ENCODE measurements around the gene RPL22. TPM values are rescaled to one million over a fixed set of nuclear protein-coding genes. Genes with fewer than 3 reads are reported as not detected.

RPL22 gene
- polyA plus RNA-seq, 3 donors: 62.6 to 97.2 (median 65.6) TPM

GRCh38 chr1:6200188-6200809, 904 bp upstream of the RPL22 start:
- H3K27me3 Mint-ChIP-seq (ENCODE audit: low read depth in 3 of 3): peaks cover 16 to 27% (median 23%) of the 10 kb centered on the region in 3 donors
- peak overlapping the region; percentile 97 for H2AFZ ChIP-seq (ENCODE audit: insufficient read depth, low read depth, low read length, poor library complexity, severe bottlenecking)
- H3K4me2 ChIP-seq (replicated peaks; ENCODE audit: extremely low read depth, low read length, poor library complexity, severe bottlenecking): peak overlapping the region; percentile 99
- H3K4me3 Mint-ChIP-seq: peak overlapping the region; percentile 83 to 88
- peaks cover 14 to 26% of the 10 kb centered on the region in 2 donors for H3K36me3 ChIP-seq (replicated peaks in 1 of 2; ENCODE audit: control insufficient read depth in 1 of 2, insufficient read depth in 2 of 2, low read length in 2 of 2)
- H3K27ac ChIP-seq (ENCODE audit: low read depth in 1 of 2, low read length in 2 of 2): peak overlapping the region; percentile 37 to 80
- intact Hi-C loops (cut with micrococcal nuclease): loop anchor here in 1 of 2 donors (2.0 to 10.0 kb wide), 2 partner anchors 35 to 145 kb away; partner anchors contain the start of gene ICMT
- peak overlapping the region in 5 of 7 donors; percentile 19 to 91 (median 77) for H3K27ac Mint-ChIP-seq
- H3K4me1 ChIP-seq (ENCODE audit: control insufficient read depth in 1 of 2, insufficient read depth in 2 of 2, low read length in 2 of 2): peaks cover 26 to 36% of the 10 kb centered on the region in 2 donors
- H3K27me3 ChIP-seq (ENCODE audit: control insufficient read depth in 2 of 2, insufficient read depth in 2 of 2, low read length in 2 of 2): peaks cover 4 to 7% of the 10 kb centered on the region in 2 donors
- H3K9ac ChIP-seq (ENCODE audit: insufficient read depth, low read length, poor library complexity, severe bottlenecking): peak overlapping the region; percentile 92
- TF ChIP-seq CTCF (IDR thresholded peaks at IDR 0.05): no peak
- DNase-seq: no peak
- H3K36me3 Mint-ChIP-seq: peaks cover 19 to 24% of the 10 kb centered on the region in 2 donors
- peak overlapping the region; percentile 76 to 97 (median 95) for H3K4me3 ChIP-seq (replicated peaks in 1 of 3; ENCODE audit: low read depth in 2 of 3, low read length in 3 of 3)
- H3K9me3 Mint-ChIP-seq: peaks cover 0 to 18% (median 4%) of the 10 kb centered on the region in 7 donors
- H3K4me1 Mint-ChIP-seq: peaks cover 36% of the 10 kb centered on the region
- no peaks in the 10 kb centered on the region for H3K9me3 ChIP-seq (replicated peaks in 1 of 2; ENCODE audit: control insufficient read depth in 1 of 2, insufficient read depth in 1 of 2, low read length in 2 of 2)
- H4K20me1 ChIP-seq (ENCODE audit: insufficient read depth, low read length): peaks cover 40% of the 10 kb centered on the region
- peaks cover 38% of the 10 kb centered on the region for H3K79me2 ChIP-seq (ENCODE audit: insufficient read depth, low read length)
- WGBS (ENCODE audit: insufficient coverage): 79% methylated on average over 8 of the region's 10 CpGs

- peak overlapping the region; percentile 97 for H2AFZ ChIP-seq (ENCODE audit: insufficient read depth, low read depth, low read length, poor library complexity, severe bottlenecking)
- peak overlapping the region; percentile 76 to 97 (median 95) for H3K4me3 ChIP-seq (replicated peaks in 1 of 3; ENCODE audit: low read depth in 2 of 3, low read length in 3 of 3)
- Mint-ChIP-seq H3K27ac (peak overlapping the region; percentile 19 to 81 (median 65)), H3K9me3 (peaks cover 0 to 9% (median 4%) of the 10 kb centered on the region in 7 donors), H3K4me3 (peak overlapping the region; percentile 83 to 88), H3K27me3 (ENCODE audit: low read depth in 3 of 3) (peaks cover 6 to 13% (median 8%) of the 10 kb centered on the region in 3 donors), H3K4me1 (peaks cover 27% of the 10 kb centered on the region), H3K36me3 (peaks cover 29 to 40% of the 10 kb centered on the region in 2 donors)
- peaks cover 45% of the 10 kb centered on the region for H3K79me2 ChIP-seq (ENCODE audit: insufficient read depth, low read length)
- no peaks in the 10 kb centered on the region for H3K27me3 ChIP-seq (ENCODE audit: control insufficient read depth in 2 of 2, insufficient read depth in 2 of 2, low read length in 2 of 2)
- peak overlapping the region; percentile 53 to 80 for H3K27ac ChIP-seq (ENCODE audit: low read depth in 1 of 2, low read length in 2 of 2)
- 0% methylated on average over 23 of the region's 31 CpGs for WGBS (ENCODE audit: insufficient coverage)
- peaks cover 26 to 41% of the 10 kb centered on the region in 2 donors for H3K36me3 ChIP-seq (replicated peaks in 1 of 2; ENCODE audit: control insufficient read depth in 1 of 2, insufficient read depth in 2 of 2, low read length in 2 of 2)
- H3K9ac ChIP-seq (ENCODE audit: insufficient read depth, low read length, poor library complexity, severe bottlenecking): peak overlapping the region; percentile 92
- intact Hi-C loops (cut with micrococcal nuclease): loop anchor here in 1 of 2 donors (2.0 to 5.0 kb wide), 2 partner anchors 36 to 206 kb away; partner anchors contain the start of genes ICMT and NPHP4
- TF ChIP-seq CTCF (IDR thresholded peaks at IDR 0.05): no peak
- no peak for DNase-seq
- peaks cover 20 to 30% of the 10 kb centered on the region in 2 donors for H3K4me1 ChIP-seq (ENCODE audit: control insufficient read depth in 1 of 2, insufficient read depth in 2 of 2, low read length in 2 of 2)
- peaks cover 50% of the 10 kb centered on the region for H4K20me1 ChIP-seq (ENCODE audit: insufficient read depth, low read length)
- H3K4me2 ChIP-seq (replicated peaks; ENCODE audit: extremely low read depth, low read length, poor library complexity, severe bottlenecking): peak overlapping the region; percentile 99
- no peaks in the 10 kb centered on the region for H3K9me3 ChIP-seq (replicated peaks in 1 of 2; ENCODE audit: control insufficient read depth in 1 of 2, insufficient read depth in 1 of 2, low read length in 2 of 2)
Measured at GRCh38 chr1:6198646-6199297, 623 bp downstream of the RPL22 start.
